HG03457 (cell line): ENCODE results near the gene MET.
"Not testable (repeated sequence)": the region's sequence is repeated elsewhere in the genome, so short reads cannot be mapped to it uniquely, and the experiment has no call there.

Experiments
- ATAC-seq: cut with Tn5 transposase; IDR thresholded peaks from one replicate; pipeline ENCODE4 v1.9.1; 2021; ENCODE audit warnings: moderate number of reproducible peaks; ENCODE audit not compliant: unreplicated experiment

The MET gene

GRCh38 chr7:116805100-116805544 lies 133.1 kb downstream of the MET start:
- no peak for ATAC-seq

DNA sequence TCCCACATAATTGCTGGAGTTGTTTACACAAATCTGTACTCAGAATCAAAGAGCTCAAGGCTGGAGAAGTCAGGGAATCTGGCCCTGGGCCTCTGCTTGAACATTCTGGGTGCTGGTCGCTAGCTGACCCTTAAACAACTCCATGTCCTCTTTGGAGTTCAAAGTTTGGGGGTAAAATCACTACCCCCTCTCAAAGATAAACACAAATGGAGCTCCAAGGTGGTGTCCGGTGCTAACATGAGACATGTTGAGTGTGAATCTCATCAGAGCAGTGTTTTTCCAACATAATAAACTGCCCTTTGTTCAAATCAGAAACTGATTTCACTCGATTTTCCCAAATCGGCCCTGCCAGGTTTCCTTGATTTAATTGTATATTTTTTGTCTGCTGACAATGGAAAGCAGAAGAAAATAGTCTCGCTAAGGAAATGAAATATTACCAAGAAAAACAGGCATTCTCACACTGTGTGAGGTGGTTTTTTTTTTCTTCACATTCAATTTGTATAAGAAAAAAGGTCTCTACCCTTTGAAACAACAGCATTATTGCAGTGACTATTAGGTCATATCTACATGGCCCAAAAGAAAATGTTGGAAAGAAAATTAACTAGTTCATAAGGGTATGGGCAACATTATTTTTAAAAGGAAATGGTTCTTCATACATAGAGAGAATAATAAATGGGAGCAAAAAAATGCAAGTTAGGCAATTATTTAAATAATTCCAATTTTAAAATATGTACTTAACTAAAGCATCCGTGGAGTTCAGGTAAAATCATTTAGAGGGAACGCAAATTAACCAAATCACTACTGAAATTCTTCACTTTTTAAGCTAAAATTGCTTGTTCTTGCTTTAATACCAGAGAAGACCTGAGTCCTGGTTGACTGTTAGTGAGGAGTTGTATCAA lies 134.3 kb downstream of the MET start:
- no peak for ATAC-seq

GRCh38 chr7:116807011-116807560 lies 135.1 kb downstream of the MET start:
- no peak for ATAC-seq

- no peak for ATAC-seq
These were observed 137.8 kb downstream of the MET start for GRCh38 chr7:116809636-116810266.

DNA sequence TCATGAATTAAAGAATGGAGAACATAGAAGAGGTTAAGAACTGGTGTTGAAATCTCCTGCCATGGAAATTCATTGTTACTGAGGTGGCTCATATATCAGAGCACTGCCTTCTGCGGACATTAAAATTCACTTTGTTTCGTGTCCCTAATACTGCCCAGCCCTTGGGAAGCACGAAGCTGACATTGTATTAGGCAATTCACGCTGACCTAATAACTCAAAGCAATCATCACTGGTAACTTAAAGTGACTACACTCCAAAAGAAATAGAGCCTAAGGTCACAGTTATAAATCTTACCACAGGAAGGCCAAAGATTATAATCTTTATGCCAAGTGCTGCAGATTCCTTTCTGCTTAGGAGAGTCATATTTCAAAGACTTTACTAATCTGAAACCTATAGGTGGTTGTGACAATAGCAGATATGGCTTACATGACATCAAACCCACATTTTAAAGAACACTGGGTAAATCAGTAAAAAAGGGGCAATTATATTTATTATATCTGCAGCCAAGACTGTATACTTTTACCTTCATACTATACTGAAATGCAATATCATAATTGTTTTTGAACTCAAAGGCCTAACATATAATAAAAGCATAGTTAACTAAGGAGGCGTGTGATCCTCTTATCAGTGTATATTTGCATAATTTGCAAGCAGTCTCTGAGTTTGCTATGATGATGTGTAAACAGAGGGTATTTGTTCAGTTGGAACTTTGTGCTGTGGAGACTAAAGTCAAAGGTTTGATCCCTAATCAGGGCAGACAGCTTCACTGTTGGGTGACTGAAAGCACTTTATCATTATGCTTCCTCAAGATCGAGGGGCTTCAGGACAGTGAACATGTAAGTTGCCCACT lies 138.5 kb downstream of the MET start:
- no peak for ATAC-seq

GRCh38 chr7:116811768-116812167 lies 139.8 kb downstream of the MET start:
- no peak for ATAC-seq

DNA sequence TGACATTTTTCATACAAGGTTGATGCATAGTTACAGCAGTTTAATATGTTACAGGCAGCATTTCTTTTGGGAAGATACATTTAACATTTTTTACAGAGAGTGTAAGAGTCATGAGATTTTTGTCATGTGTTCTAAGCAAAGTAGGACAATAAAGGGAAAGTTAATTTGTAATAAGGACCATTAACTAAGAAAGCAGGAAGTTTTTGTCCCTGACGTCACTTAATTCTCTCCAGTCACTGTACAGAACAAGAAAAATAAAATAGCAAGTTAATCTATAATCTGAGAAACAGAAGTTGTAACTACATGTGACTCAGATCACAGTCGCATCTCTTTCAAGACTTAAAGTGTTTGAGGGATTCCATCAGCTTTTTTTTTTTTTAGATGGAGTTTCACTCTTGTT lies 140.9 kb downstream of the MET start:
- ATAC-seq, result no peak

GRCh38 chr7:116813371-116813770 lies 141.4 kb downstream of the MET start:
- ATAC-seq, result not testable (repeated sequence)

GRCh38 chr7:116815041-116815440 lies 143.0 kb downstream of the MET start:
- no peak for ATAC-seq

DNA sequence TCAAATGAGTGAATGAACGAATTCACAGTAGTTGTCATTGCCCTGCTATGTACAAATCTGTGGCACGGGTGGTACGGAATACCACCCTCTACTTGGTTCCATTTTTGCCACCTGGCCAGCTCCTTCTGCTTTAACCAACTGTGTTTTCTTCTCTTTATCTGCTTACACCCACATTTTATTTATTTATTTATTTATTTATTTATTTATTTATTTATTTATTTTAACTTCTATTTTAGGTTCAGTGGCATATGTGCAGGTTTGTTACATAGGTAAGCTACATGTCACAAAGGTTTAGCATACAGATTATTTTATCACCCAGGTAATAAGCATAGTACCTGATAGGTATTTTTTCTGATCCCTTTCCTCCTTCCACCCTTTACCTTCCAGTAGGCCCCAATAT lies 148.2 kb downstream of the MET start:
- no peak for ATAC-seq

DNA sequence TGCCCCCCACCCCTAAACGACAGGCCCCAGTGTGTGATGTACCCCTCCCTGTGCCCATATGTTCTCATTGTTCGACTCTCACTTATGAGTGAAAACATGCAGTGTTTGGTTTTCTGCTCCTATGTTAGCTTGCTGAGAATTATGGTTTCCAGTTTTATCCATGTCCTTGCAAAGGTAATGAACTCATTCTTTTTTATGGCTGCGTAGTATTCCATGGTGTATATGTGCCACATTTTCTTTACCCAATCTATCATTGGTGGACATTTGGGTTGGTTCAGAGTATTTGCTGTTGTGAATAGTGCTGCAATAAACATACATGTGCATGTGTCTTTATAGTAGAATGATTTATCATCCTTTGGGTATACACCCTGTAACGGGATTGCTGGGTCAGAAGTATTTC lies 149.7 kb downstream of the MET start:
- not testable (repeated sequence) for ATAC-seq

GRCh38 chr7:116824449-116824848 lies 152.5 kb downstream of the MET start:
- ATAC-seq, result no peak

- ATAC-seq, result no peak
These were observed 156.3 kb downstream of the MET start for GRCh38 chr7:116828281-116828680.

- ATAC-seq, result no peak
These were observed 157.0 kb downstream of the MET start for GRCh38 chr7:116829041-116829440.

DNA sequence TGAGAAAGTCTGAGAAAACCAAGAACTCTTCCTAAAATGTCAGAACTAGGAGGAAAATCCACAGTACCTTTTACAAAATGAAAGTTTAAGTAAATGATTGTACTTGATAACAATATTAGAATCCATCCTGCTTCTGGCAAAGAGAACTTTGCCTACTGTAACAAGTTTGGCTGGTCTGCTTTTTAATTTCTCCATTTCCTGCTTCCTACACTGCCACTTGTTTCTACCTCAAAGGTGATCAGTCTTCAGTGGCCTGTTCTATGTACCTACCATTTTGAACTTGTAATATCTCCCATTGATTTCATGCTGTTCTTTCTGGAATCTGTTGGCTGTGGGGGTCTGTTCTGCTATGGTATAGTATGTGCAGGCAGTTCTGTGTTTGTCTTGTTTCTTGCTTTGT lies 157.5 kb downstream of the MET start:
- ATAC-seq, result no peak

- no peak for ATAC-seq
These were observed 160.7 kb downstream of the MET start for GRCh38 chr7:116832692-116833091.

DNA sequence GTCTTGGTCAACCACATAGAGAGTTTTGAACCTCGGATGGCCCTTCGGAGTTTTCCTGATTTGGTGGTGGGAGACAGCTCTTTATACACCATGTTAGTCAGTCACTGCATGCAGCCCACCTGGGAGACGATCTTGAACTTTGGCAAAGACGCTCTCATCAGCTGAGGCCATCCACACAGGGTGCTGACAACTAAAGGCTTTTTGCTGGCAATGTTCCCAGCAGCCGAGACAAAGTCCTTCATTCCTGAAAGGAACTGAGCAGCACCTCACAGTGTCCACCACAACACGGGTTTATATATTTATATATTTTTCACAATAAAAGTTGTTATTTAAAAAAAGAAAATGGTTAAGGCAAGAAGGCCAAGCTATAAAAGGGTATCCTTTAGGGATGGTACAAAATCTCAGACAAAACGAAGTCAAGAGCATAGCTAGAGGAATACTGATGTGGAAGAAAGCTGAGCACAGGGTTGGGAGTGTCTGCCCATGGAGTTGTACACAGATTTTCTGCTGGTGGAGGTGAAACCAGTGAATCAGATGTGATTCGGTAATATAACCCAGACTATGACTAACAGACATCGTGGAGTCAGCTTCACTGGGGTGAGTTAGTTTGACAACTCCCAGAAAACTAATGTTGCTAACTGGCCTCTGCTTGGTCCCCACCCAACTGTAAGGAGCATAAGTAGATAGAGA lies 163.0 kb downstream of the MET start:
- no peak for ATAC-seq

DNA sequence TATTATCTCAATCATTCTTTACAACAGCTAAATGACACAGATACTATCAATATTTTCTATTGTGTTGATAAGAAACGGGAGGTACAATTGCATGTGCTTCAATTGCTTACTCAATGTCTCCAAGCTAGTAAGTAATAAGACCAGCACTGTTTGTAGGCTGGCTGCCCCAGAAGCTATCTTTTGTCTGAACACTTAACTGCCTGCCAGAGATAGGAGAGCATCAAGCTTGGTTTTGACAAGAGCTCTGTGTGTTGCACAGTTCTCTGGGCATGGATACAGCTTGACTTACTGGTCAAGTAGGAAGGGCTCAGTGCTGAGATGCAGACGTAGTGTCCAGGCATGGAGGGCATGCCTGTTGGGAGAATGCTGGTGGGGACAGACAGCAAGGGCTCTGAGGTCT lies 164.1 kb downstream of the MET start:
- ATAC-seq, result no peak

DNA sequence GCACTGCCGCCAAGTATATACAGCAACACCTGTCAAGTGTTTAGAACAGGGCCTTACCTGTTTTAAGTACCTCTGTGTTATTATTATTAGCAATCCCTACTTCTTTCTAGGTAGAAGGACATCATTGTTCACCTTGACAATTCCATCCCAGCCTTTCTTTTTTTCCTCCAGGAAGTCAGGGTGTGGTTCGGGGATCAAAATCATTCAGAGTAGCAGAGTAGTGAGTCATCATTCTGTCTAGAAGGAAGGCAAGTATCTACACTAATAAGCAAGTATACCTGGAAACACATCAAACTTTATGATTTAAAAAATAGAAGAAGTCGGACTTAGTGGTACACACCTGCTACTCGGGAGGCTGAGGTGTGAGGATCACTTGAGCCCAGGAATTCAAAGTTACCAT lies 164.9 kb downstream of the MET start:
- ATAC-seq, result no peak

DNA sequence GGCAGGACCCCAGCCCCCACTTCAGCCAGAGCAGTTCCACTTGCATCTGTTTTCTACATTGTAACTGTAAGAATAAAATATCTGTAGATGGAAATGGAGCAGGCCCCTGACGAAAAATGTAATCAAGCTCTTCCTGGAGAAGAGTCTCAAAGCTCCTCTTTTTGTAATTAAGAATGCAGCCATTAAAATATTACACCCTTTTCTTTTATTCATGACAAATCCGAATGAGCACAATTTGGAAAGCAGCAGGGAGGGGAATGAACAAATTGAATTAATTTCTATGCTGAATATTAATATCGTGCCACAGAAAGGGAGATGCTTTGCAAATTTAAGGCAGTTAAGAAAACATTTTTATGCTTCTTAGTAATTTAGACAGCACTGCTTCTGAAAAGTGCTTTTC lies 165.6 kb downstream of the MET start:
- no peak for ATAC-seq

DNA sequence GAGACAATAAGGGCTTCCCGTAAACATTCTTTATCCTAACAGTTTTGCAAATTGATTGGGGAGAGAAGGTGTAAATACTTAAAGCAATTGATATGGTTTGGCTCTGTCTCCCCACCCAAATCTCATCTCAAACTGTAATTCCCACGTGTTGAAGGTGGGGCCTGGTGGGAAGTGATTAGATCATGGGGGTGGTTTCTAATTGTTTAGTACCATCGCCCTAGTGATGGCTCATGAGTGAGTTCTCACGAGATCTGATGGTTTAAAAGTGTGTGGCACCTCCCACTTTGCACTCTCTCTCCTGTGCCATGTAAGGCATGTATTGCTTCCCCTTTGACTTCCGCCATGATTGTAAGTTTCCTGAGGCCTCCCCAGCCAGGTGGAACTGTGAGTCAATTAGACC lies 168.3 kb downstream of the MET start:
- no peak for ATAC-seq
